Duodenal mucosa (tissue), 2 donors: ENCODE measurements around the gene PDCL3.

ENCODE experiments used
- H3K27ac ChIP-seq: one replicate; pipeline ENCODE4 v1.7.0; 2013; ENCODE audit warnings: low read depth, low read length
- H3K27me3 ChIP-seq, 2 donors: one replicate each; pipeline ENCODE4 v1.7.0; 2013; ENCODE audit warnings: low read length in 2 of 2, control low read depth in 1 of 2; ENCODE audit not compliant: insufficient read depth in 2 of 2, control insufficient read depth in 1 of 2
- H3K36me3 ChIP-seq, 2 donors: one replicate each; pipeline ENCODE4 v1.7.0; 2013; ENCODE audit warnings: low read length in 2 of 2, control low read depth in 1 of 2; ENCODE audit not compliant: insufficient read depth in 2 of 2, control insufficient read depth in 1 of 2
- H3K4me1 ChIP-seq, 2 donors: one replicate each; pipeline ENCODE4 v1.7.0; 2013; ENCODE audit warnings: low read length in 2 of 2, control low read depth in 1 of 2; ENCODE audit not compliant: insufficient read depth in 2 of 2, control insufficient read depth in 1 of 2
- H3K4me3 ChIP-seq, 2 donors: one replicate each; pipeline ENCODE4 v1.7.0; 2013; ENCODE audit warnings: low read length in 2 of 2, low read depth in 1 of 2
- H3K9ac ChIP-seq, 2 donors: one replicate each; pipeline ENCODE4 v1.7.0; 2013; ENCODE audit warnings: low read length in 2 of 2, low read depth in 1 of 2
- H3K9me3 ChIP-seq, 2 donors: one replicate each; pipeline ENCODE4 v1.7.0; 2013; ENCODE audit warnings: low read length in 2 of 2, control low read depth in 1 of 2; ENCODE audit not compliant: control insufficient read depth in 1 of 2

The PDCL3 gene

DNA sequence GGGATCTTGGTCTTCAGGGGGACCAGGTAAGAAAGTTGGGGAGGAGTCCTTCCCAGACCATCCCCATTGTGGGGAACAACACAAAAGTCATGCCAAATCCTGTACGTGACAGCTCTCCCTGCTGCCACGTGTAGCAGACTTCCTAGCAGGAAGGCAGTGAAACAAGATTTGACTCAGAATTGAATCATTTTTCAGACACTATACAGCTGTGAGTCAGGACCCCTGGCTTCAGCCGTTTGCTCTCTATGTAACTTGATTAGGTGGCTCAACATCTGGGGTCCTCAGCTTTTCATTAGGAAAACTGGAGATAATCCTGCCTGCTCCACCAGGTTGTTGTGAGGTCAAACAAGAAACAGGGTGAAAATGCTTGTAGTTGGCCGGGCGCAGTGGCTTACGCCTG lies 32.9 kb upstream of the PDCL3 start:
- Histone ChIP-seq H3K4me1 (no peaks in the 10 kb centered on the region), H3K4me3 (no peak overlapping the region), H3K27ac (no peak overlapping the region), H3K9ac (no peak overlapping the region), H3K36me3 (no peaks in the 10 kb centered on the region), H3K9me3 (peaks cover 0 to 3% of the 10 kb centered on the region in 2 donors), H3K27me3 (no peaks in the 10 kb centered on the region)

DNA sequence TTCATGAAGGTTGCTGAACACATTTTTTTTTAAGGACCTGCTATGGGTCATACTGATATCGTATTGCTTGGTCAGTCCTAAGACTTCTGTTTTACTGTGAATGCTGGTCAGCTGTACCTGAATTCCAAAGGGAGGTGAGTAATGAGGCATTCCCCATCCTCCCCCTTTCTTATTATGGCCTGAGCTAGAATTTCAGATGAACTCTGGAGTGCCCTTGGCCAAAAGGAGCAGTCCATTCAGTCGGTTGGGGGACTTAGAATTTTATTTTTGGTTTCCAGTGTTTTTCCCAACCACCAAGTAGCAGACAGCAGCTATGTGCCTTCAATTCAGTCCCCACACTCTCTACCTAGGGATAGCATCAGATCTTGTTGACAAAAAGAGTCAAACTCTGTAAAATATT lies 26.9 kb upstream of the PDCL3 start:
- Histone ChIP-seq H3K9ac (no peak overlapping the region), H3K9me3 (peaks cover 0 to 3% of the 10 kb centered on the region in 2 donors), H3K4me1 (no peaks in the 10 kb centered on the region), H3K27ac (no peak overlapping the region), H3K27me3 (no peaks in the 10 kb centered on the region), H3K4me3 (no peak overlapping the region), H3K36me3 (no peaks in the 10 kb centered on the region)

DNA sequence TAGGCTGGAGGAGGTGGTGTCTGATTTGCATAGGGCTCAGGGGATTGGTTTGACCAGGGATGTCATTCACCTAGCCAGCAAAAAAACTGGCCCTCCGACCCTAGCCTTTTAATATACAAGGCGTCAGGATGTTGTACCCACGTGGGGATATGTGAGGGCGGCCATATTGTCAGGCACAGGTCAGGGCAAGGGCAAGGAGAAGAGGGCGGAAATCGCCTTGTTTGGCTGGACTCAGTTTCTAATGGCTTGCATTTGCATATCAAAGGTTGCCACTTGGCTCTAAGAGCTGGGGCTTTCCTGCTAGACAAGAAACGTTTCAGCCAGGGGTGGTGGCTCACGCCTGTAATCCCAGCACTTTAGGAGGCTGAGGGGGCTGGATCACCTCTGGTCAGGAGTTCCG lies 24.9 kb upstream of the PDCL3 start:
- H3K36me3 ChIP-seq, result no peaks in the 10 kb centered on the region

DNA sequence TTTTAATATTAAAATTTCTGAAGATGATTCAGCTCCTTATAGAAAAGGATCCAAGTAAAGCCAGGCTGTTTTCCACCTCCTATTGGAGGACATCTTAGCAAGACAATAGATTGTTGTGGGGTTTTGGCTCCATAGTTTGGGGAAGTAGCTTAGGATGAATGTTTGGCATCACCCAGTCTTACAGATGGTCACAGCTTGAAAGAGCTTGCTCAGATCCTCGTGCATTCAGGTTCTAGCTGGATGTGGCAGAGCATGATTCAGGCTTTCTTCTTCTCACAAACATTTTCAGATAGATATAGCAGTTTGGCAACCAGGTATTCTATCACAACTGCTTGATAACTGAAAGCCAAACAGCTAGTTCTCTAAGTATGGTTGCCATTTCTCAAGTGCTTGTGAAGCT lies 23.6 kb upstream of the PDCL3 start:
- peaks cover 2 to 4% of the 10 kb centered on the region in 2 donors for H3K27me3 ChIP-seq
- H3K9ac ChIP-seq, result no peak overlapping the region

More for the DNA sequence above, 24.9 kb upstream of the PDCL3 start:
- Histone ChIP-seq H3K9ac (no peak overlapping the region), H3K9me3 (peaks cover 0 to 3% of the 10 kb centered on the region in 2 donors), H3K4me3 (no peak overlapping the region), H3K27me3 (no peaks in the 10 kb centered on the region), H3K27ac (no peak overlapping the region), H3K4me1 (no peaks in the 10 kb centered on the region)

DNA sequence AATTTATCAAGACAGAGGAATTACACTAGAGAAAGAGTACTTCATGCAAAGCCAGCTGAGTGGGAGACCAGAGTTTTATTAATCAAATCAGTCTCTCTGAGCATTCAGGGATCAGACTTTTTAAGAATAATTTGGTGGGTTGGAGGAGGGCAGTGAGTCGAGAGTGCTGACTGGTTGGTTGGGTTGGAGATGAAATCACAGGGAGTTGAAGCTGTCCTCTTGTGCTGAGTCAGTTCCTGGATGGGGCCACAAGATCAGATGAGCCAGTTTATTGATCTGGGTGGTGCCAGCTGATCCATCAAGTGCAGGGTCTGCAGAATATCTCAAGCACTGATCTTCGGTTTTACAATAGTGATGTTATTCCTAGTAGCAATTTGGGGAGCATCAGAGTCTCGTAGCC lies 21.4 kb upstream of the PDCL3 start:
- Histone ChIP-seq H3K4me3 (no peak overlapping the region), H3K4me1 (no peaks in the 10 kb centered on the region), H3K27ac (no peak overlapping the region), H3K27me3 (peaks cover 4% of the 10 kb centered on the region in 2 donors), H3K36me3 (no peaks in the 10 kb centered on the region), H3K9ac (no peak overlapping the region), H3K9me3 (no peaks in the 10 kb centered on the region)

More for the DNA sequence above, 23.6 kb upstream of the PDCL3 start:
- no peaks in the 10 kb centered on the region for H3K9me3 ChIP-seq
- no peak overlapping the region for H3K4me3 ChIP-seq
- H3K4me1 ChIP-seq, result no peaks in the 10 kb centered on the region
- H3K36me3 ChIP-seq, result no peaks in the 10 kb centered on the region
- no peak overlapping the region for H3K27ac ChIP-seq

DNA sequence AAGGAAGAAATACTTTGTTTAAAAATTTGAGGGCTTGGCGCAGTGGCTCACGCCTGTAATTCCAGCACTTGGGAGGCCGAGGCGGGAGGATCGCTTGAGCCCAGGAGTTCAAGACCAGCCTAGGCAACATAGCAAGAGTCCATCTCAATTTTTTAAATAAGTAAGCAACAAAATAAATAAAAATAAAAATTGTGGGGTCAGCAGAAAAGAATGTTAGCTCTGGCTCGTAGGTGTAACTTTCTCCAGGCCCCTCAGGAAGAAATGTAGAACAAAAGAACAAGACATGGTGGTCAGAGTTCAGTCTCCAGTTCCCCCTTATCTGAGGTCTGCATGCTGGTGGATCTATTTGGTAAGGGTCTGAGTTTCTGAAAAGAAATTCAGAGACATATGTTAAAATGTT lies 20.4 kb upstream of the PDCL3 start:
- no peaks in the 10 kb centered on the region for H3K36me3 ChIP-seq
- H3K9me3 ChIP-seq, result no peaks in the 10 kb centered on the region
- no peak overlapping the region for H3K4me3 ChIP-seq
- peaks cover 4% of the 10 kb centered on the region in 2 donors for H3K27me3 ChIP-seq
- no peaks in the 10 kb centered on the region for H3K4me1 ChIP-seq
- H3K9ac ChIP-seq, result no peak overlapping the region
- H3K27ac ChIP-seq, result no peak overlapping the region

DNA sequence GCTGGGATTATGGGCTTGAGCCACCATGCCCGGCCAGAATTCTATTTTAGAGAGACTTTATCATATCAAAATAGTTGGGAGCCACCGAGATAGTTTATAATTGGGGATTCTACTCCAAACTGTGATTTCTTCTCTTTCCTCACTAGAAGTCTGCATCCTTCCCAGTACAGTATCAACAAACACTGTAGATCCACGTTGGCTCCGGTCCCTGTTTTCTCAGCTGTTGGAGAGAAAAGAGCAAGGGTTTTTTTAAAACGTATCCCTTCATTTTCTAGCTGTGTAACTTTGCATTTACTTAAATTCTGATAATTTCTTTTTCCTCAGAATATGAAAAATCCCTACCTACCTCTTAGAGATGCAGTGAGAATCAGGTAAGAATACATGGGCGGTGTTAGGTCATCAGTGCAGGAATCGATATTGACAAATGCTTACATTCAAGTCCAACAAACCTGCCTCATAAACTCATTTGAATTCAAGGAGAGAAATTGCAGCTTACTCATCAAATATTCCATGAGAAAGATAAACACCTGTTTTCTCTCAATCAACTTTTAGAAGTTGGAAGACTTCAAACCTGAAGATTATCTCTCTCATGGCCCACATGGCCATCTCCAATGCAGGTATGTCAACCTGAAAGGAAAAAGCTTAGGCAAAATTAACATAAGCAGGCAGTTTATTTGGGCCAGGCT lies 17.7 kb upstream of the PDCL3 start:
- H3K9me3 ChIP-seq, result no peaks in the 10 kb centered on the region
- H3K4me1 ChIP-seq, result no peaks in the 10 kb centered on the region
- H3K27ac ChIP-seq, result no peak overlapping the region
- H3K9ac ChIP-seq, result no peak overlapping the region
- no peaks in the 10 kb centered on the region for H3K36me3 ChIP-seq
- H3K4me3 ChIP-seq, result no peak overlapping the region
- peaks cover 4% of the 10 kb centered on the region in 2 donors for H3K27me3 ChIP-seq

DNA sequence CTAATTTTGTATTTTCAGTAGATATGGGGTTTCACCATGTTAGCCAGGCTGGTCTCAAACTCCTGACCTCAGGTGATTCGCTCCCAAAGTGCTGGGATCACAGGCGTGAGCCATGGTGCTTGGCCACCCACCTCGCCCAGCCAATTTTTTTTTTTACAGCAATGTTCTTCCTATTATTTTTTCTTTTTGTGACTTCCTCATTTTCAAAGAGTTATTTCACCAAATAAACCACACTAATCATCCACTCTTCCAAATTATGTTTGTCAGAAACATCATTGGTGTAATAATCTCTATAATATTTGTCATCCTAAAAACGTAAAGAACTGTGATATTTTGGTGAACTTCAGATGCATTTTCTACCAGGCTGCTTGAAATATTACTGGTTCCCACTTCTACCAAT lies 16.3 kb upstream of the PDCL3 start:
- no peak overlapping the region for H3K27ac ChIP-seq
- H3K36me3 ChIP-seq, result no peaks in the 10 kb centered on the region
- H3K9ac ChIP-seq, result no peak overlapping the region
- peaks cover 4% of the 10 kb centered on the region in 2 donors for H3K27me3 ChIP-seq
- no peak overlapping the region for H3K4me3 ChIP-seq
- H3K9me3 ChIP-seq, result no peaks in the 10 kb centered on the region
- no peaks in the 10 kb centered on the region for H3K4me1 ChIP-seq

DNA sequence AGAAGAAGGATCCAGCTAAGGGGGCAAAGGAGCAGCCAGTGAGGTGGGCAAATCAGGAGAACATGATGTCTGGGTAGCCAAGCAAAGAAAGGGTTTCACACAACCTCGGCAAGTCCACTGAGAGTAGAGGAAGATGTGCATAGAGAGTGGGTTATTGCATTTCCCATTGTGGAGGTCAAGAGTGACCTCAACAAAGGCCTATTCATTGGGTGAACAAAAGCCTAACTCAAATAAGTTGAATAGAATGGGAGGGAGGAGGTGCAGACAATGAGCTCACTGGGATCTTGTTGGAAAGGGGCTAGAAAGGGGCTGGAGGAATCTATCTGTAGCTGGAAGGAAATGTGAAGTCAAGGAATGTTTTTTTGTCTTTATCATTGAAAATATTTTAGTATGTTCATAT lies 14.0 kb upstream of the PDCL3 start:
- H3K27ac ChIP-seq, result no peak overlapping the region
- H3K9me3 ChIP-seq, result no peaks in the 10 kb centered on the region
- H3K9ac ChIP-seq, result no peak overlapping the region
- no peaks in the 10 kb centered on the region for H3K36me3 ChIP-seq
- H3K27me3 ChIP-seq, result peaks cover 3 to 4% of the 10 kb centered on the region in 2 donors
- no peak overlapping the region for H3K4me3 ChIP-seq
- no peaks in the 10 kb centered on the region for H3K4me1 ChIP-seq

DNA sequence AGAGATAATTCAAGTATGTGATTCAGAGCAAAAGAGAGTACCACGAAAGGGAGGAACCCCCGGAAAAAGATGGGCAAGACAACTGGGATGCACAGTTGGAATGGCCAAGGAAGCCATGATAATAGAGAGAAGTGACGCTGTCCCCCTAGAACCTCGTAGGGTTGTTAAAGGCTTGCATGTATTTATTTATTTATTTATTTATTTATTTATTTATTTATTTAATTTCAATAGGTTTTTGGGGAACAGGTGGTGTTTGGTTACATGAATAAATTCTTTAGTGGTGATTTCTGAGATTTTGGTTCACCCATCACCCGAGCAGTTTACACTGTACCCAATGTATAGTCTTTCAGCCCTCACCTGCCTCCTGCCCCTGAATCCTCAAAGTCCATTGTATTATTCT lies 11.5 kb upstream of the PDCL3 start:
- Histone ChIP-seq H3K9me3 (no peaks in the 10 kb centered on the region), H3K4me3 (no peak overlapping the region), H3K27me3 (no peaks in the 10 kb centered on the region), H3K4me1 (no peaks in the 10 kb centered on the region), H3K36me3 (no peaks in the 10 kb centered on the region), H3K27ac (no peak overlapping the region), H3K9ac (no peak overlapping the region)
